Posterior cingulate gyrus (tissue), 11 donors: ENCODE measurements around the gene SUPT3H.

ENCODE experiments used
- DNase-seq, 10 donors: peaks; one replicate each; pipeline versions ENCODE4 v3.0.0 to v3.0.0-alpha.2; 2020 to 2021; ENCODE audit warnings: mixed read lengths in 3 of 10
- intact Hi-C: fragments of 100-400 bp; cut with DNase I; formaldehyde crosslinking; loops from one replicate; pipeline ENCODE4 v1.15.1; 2023

Gene SUPT3H

GRCh38 chr6:44820759-44821158 lies 557.0 kb downstream of the SUPT3H start:
- intact Hi-C loops, result no loop called here
- DNase-seq, result no peak

- intact Hi-C loops, result no loop called here
- DNase-seq, result no peak
These were observed 557.4 kb downstream of the SUPT3H start for GRCh38 chr6:44820321-44820720.

- intact Hi-C loops, result no loop called here
- no peak for DNase-seq
These were observed 566.3 kb downstream of the SUPT3H start for GRCh38 chr6:44811456-44811855.

GRCh38 chr6:44809258-44809657 lies 568.5 kb downstream of the SUPT3H start:
- intact Hi-C loops, result no loop called here
- DNase-seq, result no peak

- intact Hi-C loops, result no loop called here
- DNase-seq, result no peak
These were observed 569.6 kb downstream of the SUPT3H start for GRCh38 chr6:44808148-44808547.

GRCh38 chr6:44806656-44807055 lies 571.1 kb downstream of the SUPT3H start:
- intact Hi-C loops, result no loop called here
- DNase-seq, result peak in 1 of 10 donors; percentile 69

- DNase-seq, result no peak
- intact Hi-C loops, result no loop called here
These were observed 572.4 kb downstream of the SUPT3H start for GRCh38 chr6:44805238-44805846.

- DNase-seq, result no peak
- intact Hi-C loops, result no loop called here
These were observed 573.1 kb downstream of the SUPT3H start for GRCh38 chr6:44804546-44805159.

- intact Hi-C loops, result no loop called here
- no peak for DNase-seq
These were observed 573.7 kb downstream of the SUPT3H start for GRCh38 chr6:44804016-44804415.

GRCh38 chr6:44800784-44801592 lies 576.7 kb downstream of the SUPT3H start:
- no peak for DNase-seq
- intact Hi-C loops, result no loop called here

GRCh38 chr6:44800171-44800783 lies 577.5 kb downstream of the SUPT3H start:
- DNase-seq, result no peak
- intact Hi-C loops, result no loop called here

GRCh38 chr6:44797746-44798145 lies 580.0 kb downstream of the SUPT3H start:
- intact Hi-C loops, result no loop called here
- DNase-seq, result no peak

- intact Hi-C loops, result no loop called here
- no peak for DNase-seq
These were observed 582.4 kb downstream of the SUPT3H start for GRCh38 chr6:44795326-44795725.

- DNase-seq, result no peak
- intact Hi-C loops, result no loop called here
These were observed 587.9 kb downstream of the SUPT3H start for GRCh38 chr6:44789806-44790205.

GRCh38 chr6:44789061-44789460 lies 588.7 kb downstream of the SUPT3H start:
- intact Hi-C loops, result no loop called here

GRCh38 chr6:44788387-44788981 lies 589.2 kb downstream of the SUPT3H start:
- DNase-seq, result no peak
- intact Hi-C loops, result no loop called here

More at GRCh38 chr6:44789061-44789460, 588.7 kb downstream of the SUPT3H start:
- no peak for DNase-seq

GRCh38 chr6:44787254-44787834 lies 590.4 kb downstream of the SUPT3H start:
- intact Hi-C loops, result no loop called here

GRCh38 chr6:44785130-44785529 lies 592.6 kb downstream of the SUPT3H start:
- DNase-seq, result no peak
- intact Hi-C loops, result no loop called here

More at GRCh38 chr6:44787254-44787834, 590.4 kb downstream of the SUPT3H start:
- DNase-seq, result no peak

- intact Hi-C loops, result no loop called here
These were observed 593.5 kb downstream of the SUPT3H start for GRCh38 chr6:44784195-44784594.

GRCh38 chr6:44782892-44783291 lies 594.8 kb downstream of the SUPT3H start:
- no peak for DNase-seq
- intact Hi-C loops, result no loop called here

More at GRCh38 chr6:44784195-44784594, 593.5 kb downstream of the SUPT3H start:
- no peak for DNase-seq
